ENCODE results near the gene TAF1B.

GRCh38 chr2:9914384-9915065 lies 71.3 kb downstream of the TAF1B start:
- TF ChIP-seq, protein P1, sequence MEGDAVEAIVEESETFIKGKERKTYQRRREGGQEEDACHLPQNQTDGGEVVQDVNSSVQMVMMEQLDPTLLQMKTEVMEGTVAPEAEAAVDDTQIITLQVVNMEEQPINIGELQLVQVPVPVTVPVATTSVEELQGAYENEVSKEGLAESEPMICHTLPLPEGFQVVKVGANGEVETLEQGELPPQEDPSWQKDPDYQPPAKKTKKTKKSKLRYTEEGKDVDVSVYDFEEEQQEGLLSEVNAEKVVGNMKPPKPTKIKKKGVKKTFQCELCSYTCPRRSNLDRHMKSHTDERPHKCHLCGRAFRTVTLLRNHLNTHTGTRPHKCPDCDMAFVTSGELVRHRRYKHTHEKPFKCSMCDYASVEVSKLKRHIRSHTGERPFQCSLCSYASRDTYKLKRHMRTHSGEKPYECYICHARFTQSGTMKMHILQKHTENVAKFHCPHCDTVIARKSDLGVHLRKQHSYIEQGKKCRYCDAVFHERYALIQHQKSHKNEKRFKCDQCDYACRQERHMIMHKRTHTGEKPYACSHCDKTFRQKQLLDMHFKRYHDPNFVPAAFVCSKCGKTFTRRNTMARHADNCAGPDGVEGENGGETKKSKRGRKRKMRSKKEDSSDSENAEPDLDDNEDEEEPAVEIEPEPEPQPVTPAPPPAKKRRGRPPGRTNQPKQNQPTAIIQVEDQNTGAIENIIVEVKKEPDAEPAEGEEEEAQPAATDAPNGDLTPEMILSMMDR (IDR thresholded peaks at IDR 0.05), result no peak
- no peak for TF ChIP-seq POLR2A (IDR thresholded peaks at IDR 0.05)

All from body of pancreas (tissue), 4 donors.